ENCODE data around the gene ORAI1.

GRCh38 chr12:121578230-121579189 is 47.8 kb upstream of the ORAI1 start:
- TF ChIP-seq POLR2A (IDR thresholded peaks at IDR 0.05) (no peak), CTCF (IDR thresholded peaks at IDR 0.05) (no peak), EP300 (IDR thresholded peaks at IDR 0.05) (no peak)
